ENCODE measurements around the gene SUFU. TPM values are rescaled to one million over a fixed set of nuclear protein-coding genes. Genes with fewer than 3 reads are reported as not detected.

SUFU gene
- total RNA-seq, 1 donor from 2014 or later, result 19.9 TPM

GRCh38 chr10:102657984-102658724, 154.4 kb downstream of the SUFU start:
- no peak for DNase-seq
- Mint-ChIP-seq H3K27ac (ENCODE audit: unreplicated experiment) (no peak overlapping the region), H3K9me3 (ENCODE audit: unreplicated experiment) (peaks cover 6% of the 10 kb centered on the region), H3K4me3 (ENCODE audit: unreplicated experiment) (no peak overlapping the region), H3K36me3 (ENCODE audit: unreplicated experiment) (peaks cover 5% of the 10 kb centered on the region), H3K27me3 (ENCODE audit: unreplicated experiment) (peaks cover 3% of the 10 kb centered on the region), H3K4me1 (ENCODE audit: low read depth, unreplicated experiment) (peaks cover 12% of the 10 kb centered on the region)
- no peak for TF ChIP-seq CTCF (IDR thresholded peaks at IDR 0.05; ENCODE audit: partially characterized antibody, unreplicated experiment)

GRCh38 chr10:102658802-102659201, 155.0 kb downstream of the SUFU start:
- no peak for DNase-seq
- Mint-ChIP-seq H3K36me3 (ENCODE audit: unreplicated experiment) (peaks cover 5% of the 10 kb centered on the region), H3K9me3 (ENCODE audit: unreplicated experiment) (peaks cover 7% of the 10 kb centered on the region), H3K27ac (ENCODE audit: unreplicated experiment) (no peak overlapping the region), H3K27me3 (ENCODE audit: unreplicated experiment) (peaks cover 2% of the 10 kb centered on the region), H3K4me1 (ENCODE audit: low read depth, unreplicated experiment) (peaks cover 5% of the 10 kb centered on the region), H3K4me3 (ENCODE audit: unreplicated experiment) (no peak overlapping the region)
- TF ChIP-seq CTCF (IDR thresholded peaks at IDR 0.05; ENCODE audit: partially characterized antibody, unreplicated experiment), result no peak

GRCh38 chr10:102660888-102661657, 157.3 kb downstream of the SUFU start:
- Mint-ChIP-seq H3K9me3 (ENCODE audit: unreplicated experiment) (peaks cover 7% of the 10 kb centered on the region), H3K27me3 (ENCODE audit: unreplicated experiment) (peaks cover 5% of the 10 kb centered on the region), H3K27ac (ENCODE audit: unreplicated experiment) (peak overlapping the region; percentile 92), H3K4me1 (ENCODE audit: low read depth, unreplicated experiment) (peaks cover 9% of the 10 kb centered on the region), H3K36me3 (ENCODE audit: unreplicated experiment) (no peaks in the 10 kb centered on the region), H3K4me3 (ENCODE audit: unreplicated experiment) (no peak overlapping the region)
- TF ChIP-seq CTCF (IDR thresholded peaks at IDR 0.05; ENCODE audit: partially characterized antibody, unreplicated experiment), result no peak
- peak; percentile 69 for DNase-seq

GRCh38 chr10:102661658-102662028, 157.9 kb downstream of the SUFU start:
- Mint-ChIP-seq H3K9me3 (ENCODE audit: unreplicated experiment) (peaks cover 7% of the 10 kb centered on the region), H3K4me1 (ENCODE audit: low read depth, unreplicated experiment) (peaks cover 13% of the 10 kb centered on the region), H3K27ac (ENCODE audit: unreplicated experiment) (peak overlapping the region; percentile 84), H3K4me3 (ENCODE audit: unreplicated experiment) (no peak overlapping the region), H3K36me3 (ENCODE audit: unreplicated experiment) (no peaks in the 10 kb centered on the region), H3K27me3 (ENCODE audit: unreplicated experiment) (peaks cover 5% of the 10 kb centered on the region)
- no peak for TF ChIP-seq CTCF (IDR thresholded peaks at IDR 0.05; ENCODE audit: partially characterized antibody, unreplicated experiment)
- DNase-seq, result no peak
